HG03571 (cell line): ENCODE data around the gene CTIF.

Experiments used
- ATAC-seq: cut with Tn5 transposase; IDR thresholded peaks from one replicate; pipeline ENCODE4 v1.9.1; 2021; ENCODE audit not compliant: unreplicated experiment

CTIF gene

GRCh38 chr18:48742706-48743475, 204.1 kb downstream of the CTIF start:
- no peak for ATAC-seq

GRCh38 chr18:48743886-48744285, 205.1 kb downstream of the CTIF start:
- ATAC-seq = no peak

GRCh38 chr18:48745293-48745692, 206.5 kb downstream of the CTIF start:
- ATAC-seq = no peak

- no peak for ATAC-seq
These were observed 210.9 kb downstream of the CTIF start for GRCh38 chr18:48749768-48750167.

GRCh38 chr18:48750485-48751175, 211.8 kb downstream of the CTIF start:
- no peak for ATAC-seq

GRCh38 chr18:48751727-48752468, 213.1 kb downstream of the CTIF start:
- no peak for ATAC-seq

GRCh38 chr18:48752478-48752877, 213.6 kb downstream of the CTIF start:
- ATAC-seq = no peak

- no peak for ATAC-seq
These were observed 214.1 kb downstream of the CTIF start for GRCh38 chr18:48752928-48753327.

- ATAC-seq = no peak
These were observed 214.9 kb downstream of the CTIF start for GRCh38 chr18:48753691-48754090.

GRCh38 chr18:48754559-48754958, 215.7 kb downstream of the CTIF start:
- ATAC-seq = no peak

- peak; percentile 46 for ATAC-seq
These were observed 216.2 kb downstream of the CTIF start for GRCh38 chr18:48754993-48755473.

- no peak for ATAC-seq
These were observed 217.8 kb downstream of the CTIF start for GRCh38 chr18:48756511-48757226.

GRCh38 chr18:48757367-48757766, 218.5 kb downstream of the CTIF start:
- no peak for ATAC-seq

GRCh38 chr18:48757906-48758305, 219.1 kb downstream of the CTIF start:
- ATAC-seq = no peak

- no peak for ATAC-seq
These were observed 222.8 kb downstream of the CTIF start for GRCh38 chr18:48761582-48761981.

- no peak for ATAC-seq
These were observed 223.2 kb downstream of the CTIF start for GRCh38 chr18:48762022-48762421.

- no peak for ATAC-seq
These were observed 224.2 kb downstream of the CTIF start for GRCh38 chr18:48762836-48763718.

- no peak for ATAC-seq
These were observed 224.9 kb downstream of the CTIF start for GRCh38 chr18:48763719-48764100.

- ATAC-seq = no peak
These were observed 226.2 kb downstream of the CTIF start for GRCh38 chr18:48765053-48765452.

- no peak for ATAC-seq
These were observed 227.2 kb downstream of the CTIF start for GRCh38 chr18:48766026-48766425.
